Measurements from ENCODE around the gene PDK2.
A peak's percentile ranks its signal among the peaks of the same experiment; 100 is the strongest.

The PDK2 gene

DNA sequence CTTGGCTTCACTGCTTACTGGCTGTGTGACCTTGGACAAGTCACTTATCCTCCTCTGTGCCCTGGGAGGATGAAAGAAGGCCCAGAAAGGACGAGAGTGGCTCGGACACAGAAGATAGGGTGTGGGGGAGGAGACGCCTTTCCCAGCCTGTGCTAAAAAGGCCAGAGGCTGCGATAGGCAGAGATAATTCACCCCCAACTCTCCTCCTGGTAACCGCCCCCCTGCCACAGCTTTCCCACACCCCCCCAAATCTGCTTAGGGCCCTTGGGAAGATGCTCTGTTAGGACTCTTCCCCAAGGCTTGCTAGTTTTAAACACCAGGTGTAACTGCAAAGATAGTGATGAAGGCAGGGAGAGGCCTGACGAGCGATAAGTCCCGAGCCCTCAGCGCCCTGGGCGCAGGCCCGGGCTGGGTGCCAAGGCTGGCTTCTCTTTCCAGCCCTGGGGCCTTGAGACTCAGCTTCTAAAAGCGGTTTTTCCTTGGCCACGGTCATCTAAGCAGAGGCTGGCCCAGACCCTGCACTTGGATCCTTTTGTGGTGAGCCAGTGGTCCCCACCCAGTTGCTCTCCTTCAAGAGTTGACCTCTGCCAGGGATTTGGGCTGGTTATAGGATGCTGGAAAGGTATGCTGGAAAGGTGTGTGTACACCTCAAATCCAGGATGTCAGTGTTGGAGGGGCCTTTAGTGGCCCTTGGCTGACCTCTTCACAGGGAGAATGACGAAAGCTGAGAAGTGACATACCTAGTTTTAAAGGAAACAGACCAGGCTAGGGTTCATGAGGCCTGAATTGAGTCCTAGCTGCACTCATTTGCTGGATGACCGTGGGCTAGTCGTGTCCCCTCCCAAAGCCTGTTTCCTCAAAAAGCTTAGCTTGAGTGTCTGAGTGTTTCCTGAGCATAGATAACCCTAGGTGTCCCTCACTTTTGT, 58.8 kb downstream of the PDK2 start:
- ATAC-seq = peak; percentile 2; the same call in 2 of the 3 replicates
- TF ChIP-seq ESRRG (CRISPR knock-in tag; IDR thresholded peaks at IDR 0.05) = no peak
- TF ChIP-seq CREB5 (CRISPR knock-in tag; IDR thresholded peaks at IDR 0.05; ENCODE audit: low read depth) = no peak
- no peak for TF ChIP-seq TSHZ2 (CRISPR knock-in tag; IDR thresholded peaks at IDR 0.05)
- no peak for TF ChIP-seq ZNF565 (CRISPR knock-in tag; conservative IDR thresholded peaks at IDR 0.05; ENCODE audit: low read depth)
- no peak for TF ChIP-seq SNAI2 (CRISPR knock-in tag; IDR thresholded peaks at IDR 0.05)
- TF ChIP-seq CSDC2 (CRISPR knock-in tag; IDR thresholded peaks at IDR 0.05) = no peak
- no peak for TF ChIP-seq PATZ1 (CRISPR knock-in tag; IDR thresholded peaks at IDR 0.05; ENCODE audit: borderline replicate concordance)
- TF ChIP-seq, protein P1, sequence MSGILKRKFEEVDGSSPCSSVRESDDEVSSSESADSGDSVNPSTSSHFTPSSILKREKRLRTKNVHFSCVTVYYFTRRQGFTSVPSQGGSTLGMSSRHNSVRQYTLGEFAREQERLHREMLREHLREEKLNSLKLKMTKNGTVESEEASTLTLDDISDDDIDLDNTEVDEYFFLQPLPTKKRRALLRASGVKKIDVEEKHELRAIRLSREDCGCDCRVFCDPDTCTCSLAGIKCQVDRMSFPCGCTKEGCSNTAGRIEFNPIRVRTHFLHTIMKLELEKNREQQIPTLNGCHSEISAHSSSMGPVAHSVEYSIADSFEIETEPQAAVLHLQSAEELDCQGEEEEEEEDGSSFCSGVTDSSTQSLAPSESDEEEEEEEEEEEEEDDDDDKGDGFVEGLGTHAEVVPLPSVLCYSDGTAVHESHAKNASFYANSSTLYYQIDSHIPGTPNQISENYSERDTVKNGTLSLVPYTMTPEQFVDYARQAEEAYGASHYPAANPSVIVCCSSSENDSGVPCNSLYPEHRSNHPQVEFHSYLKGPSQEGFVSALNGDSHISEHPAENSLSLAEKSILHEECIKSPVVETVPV (CRISPR knock-in tag; IDR thresholded peaks at IDR 0.05) = no peak
- no peak for TF ChIP-seq POU6F1 (CRISPR knock-in tag; IDR thresholded peaks at IDR 0.05; ENCODE audit: borderline replicate concordance, low read depth)
- TF ChIP-seq TOX (CRISPR knock-in tag; IDR thresholded peaks at IDR 0.05; ENCODE audit: borderline replicate concordance) = no peak
- no peak for TF ChIP-seq RARB (CRISPR knock-in tag; IDR thresholded peaks at IDR 0.05)
- TF ChIP-seq GLIS3 (CRISPR knock-in tag; IDR thresholded peaks at IDR 0.05) = no peak

DNA sequence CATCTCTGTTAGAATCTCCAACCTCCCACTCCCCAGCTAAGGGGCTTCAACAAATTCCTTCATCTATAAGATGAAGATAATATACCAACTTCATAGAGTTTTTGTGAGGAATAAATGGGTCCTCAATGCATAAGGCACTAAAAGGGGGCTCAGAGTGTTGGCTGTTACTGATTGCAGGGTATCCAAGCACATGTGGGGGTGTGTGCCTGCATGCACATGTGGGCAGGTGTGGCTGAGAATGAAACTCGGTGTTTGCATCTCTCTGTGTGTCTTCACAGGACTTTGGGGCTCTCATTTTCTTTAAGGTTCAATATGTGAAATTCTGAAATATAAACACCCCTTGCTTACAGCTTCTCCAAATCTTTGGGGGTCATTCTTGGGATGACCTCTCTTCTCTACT, 59.5 kb downstream of the PDK2 start:
- no peak for TF ChIP-seq CSDC2 (CRISPR knock-in tag; IDR thresholded peaks at IDR 0.05)
- TF ChIP-seq ZNF565 (CRISPR knock-in tag; conservative IDR thresholded peaks at IDR 0.05; ENCODE audit: low read depth) = no peak
- no peak for TF ChIP-seq PATZ1 (CRISPR knock-in tag; IDR thresholded peaks at IDR 0.05; ENCODE audit: borderline replicate concordance)
- no peak for TF ChIP-seq ZC3H10 (CRISPR knock-in tag; IDR thresholded peaks at IDR 0.05)
- TF ChIP-seq BACH2 (CRISPR knock-in tag; IDR thresholded peaks at IDR 0.05; ENCODE audit: borderline replicate concordance) = no peak
- no peak for ATAC-seq

- peak; percentile 20 for ATAC-seq
- no peak for TF ChIP-seq PATZ1 (CRISPR knock-in tag; IDR thresholded peaks at IDR 0.05; ENCODE audit: borderline replicate concordance)
- TF ChIP-seq ZC3H10 (CRISPR knock-in tag; IDR thresholded peaks at IDR 0.05) = no peak
- TF ChIP-seq GLIS3 (CRISPR knock-in tag; IDR thresholded peaks at IDR 0.05) = no peak
- TF ChIP-seq TSHZ2 (CRISPR knock-in tag; IDR thresholded peaks at IDR 0.05) = no peak
- TF ChIP-seq ZNF565 (CRISPR knock-in tag; conservative IDR thresholded peaks at IDR 0.05; ENCODE audit: low read depth) = no peak
- TF ChIP-seq ESRRG (CRISPR knock-in tag; IDR thresholded peaks at IDR 0.05) = no peak
- no peak for TF ChIP-seq PPARA (CRISPR knock-in tag; IDR thresholded peaks at IDR 0.05; ENCODE audit: borderline replicate concordance)
- no peak for TF ChIP-seq ISL1 (CRISPR knock-in tag; IDR thresholded peaks at IDR 0.05)
- no peak for TF ChIP-seq ZFP30 (CRISPR knock-in tag; IDR thresholded peaks at IDR 0.05)
Measured at GRCh38 chr17:50155115-50155819, 60.1 kb downstream of the PDK2 start.

Data from SK-N-SH treated with all-trans-retinoic acid at 6 μM for 48 hours (cell line).